Small intestine (tissue), 7 donors: Measurements from ENCODE around the gene HERC3. TPM values are rescaled to one million over a fixed set of nuclear protein-coding genes. Genes with fewer than 3 reads are reported as not detected.

Experiments used
- DNase-seq, 2 donors: peaks; one replicate each; pipeline versions ENCODE4 v3.0.0 to v3.0.0-alpha.2; 2013
- FAIRE-seq: peaks from 2 replicates; lab custom pipeline; 2012; peaks lifted over from hg19 to GRCh38; lab: Jason Lieb, UNC
- H3K27ac ChIP-seq, 3 donors: one replicate each; pipeline ENCODE4 v1.5.1; 2013; ENCODE audit warnings: low read length in 2 of 3, mild to moderate bottlenecking in 2 of 3, control low read depth in 1 of 3, inconsistent platforms in 1 of 3, low read depth in 1 of 3, moderate library complexity in 1 of 3
- H3K27me3 ChIP-seq, 3 donors: one replicate each; pipeline ENCODE4 v1.6.1; 2013; ENCODE audit warnings: low read length in 3 of 3, inconsistent platforms in 1 of 3; ENCODE audit not compliant: control insufficient read depth in 3 of 3, insufficient read depth in 3 of 3
- H3K36me3 ChIP-seq, 3 donors: one replicate each; pipeline ENCODE4 v1.6.1; 2013; ENCODE audit warnings: low read length in 3 of 3, inconsistent platforms in 1 of 3, low read depth in 1 of 3, mild to moderate bottlenecking in 1 of 3, moderate library complexity in 1 of 3; ENCODE audit not compliant: control insufficient read depth in 3 of 3, insufficient read depth in 2 of 3
- H3K4me1 ChIP-seq, 3 donors: one replicate each; pipeline ENCODE4 v1.6.1; 2013; ENCODE audit warnings: low read length in 2 of 3, inconsistent platforms in 1 of 3, low read depth in 1 of 3, mild to moderate bottlenecking in 1 of 3, moderate library complexity in 1 of 3; ENCODE audit not compliant: control insufficient read depth in 3 of 3, insufficient read depth in 2 of 3
- H3K4me3 ChIP-seq, 3 donors: one replicate each; pipeline ENCODE4 v1.5.1; 2013; ENCODE audit warnings: low read length in 3 of 3, control low read depth in 1 of 3, inconsistent platforms in 1 of 3, low read depth in 1 of 3, mild to moderate bottlenecking in 1 of 3, moderate library complexity in 1 of 3
- H3K9me3 ChIP-seq, 2 donors: one replicate each; pipeline ENCODE4 v1.6.1; 2013; ENCODE audit warnings: low read depth in 1 of 2, low read length in 1 of 2; ENCODE audit not compliant: control insufficient read depth in 2 of 2, insufficient read depth in 1 of 2
- WGBS, 3 donors: extraction: QIAGEN DNeasy Blood & Tissue Kit; methylation state at CpG; one replicate each; pipeline ENCODE4 v1.1.7; 2013; 5-methylcytosine and 5-hydroxymethylcytosine counted together
- polyA plus RNA-seq, 4 donors: library from polyadenylated mRNA; stranded (reverse) in 3 of 4; unstranded in 1 of 4; fragments of 200-250 nt in 3 of 4; fragments of 120-200 nt in 1 of 4; gene quantifications; one replicate each; pipeline versions ENCODE4 v1.2.1 to v1.2.3, GENCODE V29; 2013
- donor health status: healthy with polysubstance abuse.
- donor health status: control.
- donor health status: control.
- donor health status: Bipolar disorder and iron deficiency.
- donor health status: healthy.

HERC3 gene
- polyA plus RNA-seq, 4 donors, result 6.6 to 17.2 (median 10.6) TPM

- Histone ChIP-seq H3K27me3 (no peaks in the 10 kb centered on the region), H3K9me3 (no peaks in the 10 kb centered on the region), H3K36me3 (peaks cover 16 to 55% (median 37%) of the 10 kb centered on the region in 3 donors), H3K27ac (no peak overlapping the region), H3K4me3 (no peak overlapping the region), H3K4me1 (no peaks in the 10 kb centered on the region)
- FAIRE-seq (no peak), DNase-seq (no peak)
- WGBS, 3 donors, result 90 to 94% (median 92%) methylated on average over 5 of the region's 5 CpGs
These were observed 138.5 kb downstream of the HERC3 start for GRCh38 chr4:88730811-88731210.

- no peak for DNase-seq
- peaks cover 16 to 52% (median 37%) of the 10 kb centered on the region in 3 donors for H3K36me3 ChIP-seq
- H3K4me3 ChIP-seq, result no peak overlapping the region
- H3K9me3 ChIP-seq, result no peaks in the 10 kb centered on the region
- 87 to 97% (median 94%) methylated on average over 4 of the region's 4 CpGs for WGBS, 3 donors
- no peak overlapping the region for H3K27ac ChIP-seq
- no peaks in the 10 kb centered on the region for H3K4me1 ChIP-seq
- H3K27me3 ChIP-seq, result no peaks in the 10 kb centered on the region
- FAIRE-seq, result no peak
These were observed 139.1 kb downstream of the HERC3 start for GRCh38 chr4:88731381-88731780.

GRCh38 chr4:88732714-88733368 lies 140.6 kb downstream of the HERC3 start:
- H3K4me1 ChIP-seq, result peaks cover 0 to 4% (median 4%) of the 10 kb centered on the region in 3 donors
- DNase-seq (no peak), FAIRE-seq (no peak)
- no peaks in the 10 kb centered on the region for H3K9me3 ChIP-seq
- H3K27me3 ChIP-seq, result no peaks in the 10 kb centered on the region
- peaks cover 16 to 51% (median 33%) of the 10 kb centered on the region in 3 donors for H3K36me3 ChIP-seq
- WGBS, 3 donors, result 79 to 92% (median 80%) methylated on average over 5 of the region's 5 CpGs
- no peak overlapping the region for H3K27ac ChIP-seq
- H3K4me3 ChIP-seq, result no peak overlapping the region

- Histone ChIP-seq H3K9me3 (no peaks in the 10 kb centered on the region), H3K27ac (no peak overlapping the region), H3K4me1 (peaks cover 0 to 17% (median 4%) of the 10 kb centered on the region in 3 donors), H3K4me3 (no peak overlapping the region), H3K27me3 (no peaks in the 10 kb centered on the region), H3K36me3 (peaks cover 18 to 49% (median 30%) of the 10 kb centered on the region in 3 donors)
- 78 to 97% (median 80%) methylated on average over 3 of the region's 3 CpGs for WGBS, 3 donors
- DNase-seq (no peak), FAIRE-seq (no peak)
These were observed 142.2 kb downstream of the HERC3 start for GRCh38 chr4:88734403-88734949.

GRCh38 chr4:88735564-88735963 lies 143.3 kb downstream of the HERC3 start:
- WGBS, 3 donors, result 95 to 100% (median 97%) methylated on average over 1 of the region's 1 CpG
- H3K27ac ChIP-seq, result no peak overlapping the region
- no peaks in the 10 kb centered on the region for H3K27me3 ChIP-seq
- peaks cover 11 to 46% (median 29%) of the 10 kb centered on the region in 3 donors for H3K36me3 ChIP-seq
- peaks cover 0 to 17% (median 4%) of the 10 kb centered on the region in 3 donors for H3K4me1 ChIP-seq
- H3K9me3 ChIP-seq, result no peaks in the 10 kb centered on the region
- FAIRE-seq (no peak), DNase-seq (no peak)
- no peak overlapping the region for H3K4me3 ChIP-seq

GRCh38 chr4:88736264-88736663 lies 144.0 kb downstream of the HERC3 start:
- Histone ChIP-seq H3K27me3 (no peaks in the 10 kb centered on the region), H3K27ac (no peak overlapping the region), H3K4me3 (no peak overlapping the region), H3K36me3 (peaks cover 7 to 39% (median 24%) of the 10 kb centered on the region in 3 donors), H3K4me1 (peaks cover 0 to 17% (median 4%) of the 10 kb centered on the region in 3 donors), H3K9me3 (no peaks in the 10 kb centered on the region)
- FAIRE-seq (no peak), DNase-seq (no peak)
- WGBS, 3 donors, result 86 to 95% (median 89%) methylated on average over 3 of the region's 3 CpGs

GRCh38 chr4:88737307-88737941 lies 145.1 kb downstream of the HERC3 start:
- Histone ChIP-seq H3K4me3 (no peak overlapping the region), H3K9me3 (no peaks in the 10 kb centered on the region), H3K4me1 (peaks cover 0 to 17% (median 4%) of the 10 kb centered on the region in 3 donors), H3K27ac (peak overlapping the region in 2 of 3 donors; percentile 32 to 43), H3K36me3 (peaks cover 4 to 39% (median 23%) of the 10 kb centered on the region in 3 donors), H3K27me3 (no peaks in the 10 kb centered on the region)
- FAIRE-seq, result no peak
- WGBS, 3 donors, result 18 to 37% (median 28%) methylated on average over 14 of the region's 14 CpGs
- peak; percentile 41 to 67 for DNase-seq

- peaks cover 4 to 36% (median 23%) of the 10 kb centered on the region in 3 donors for H3K36me3 ChIP-seq
- H3K27ac ChIP-seq, result peak overlapping the region in 1 of 3 donors; percentile 43
- FAIRE-seq, result no peak
These were observed 145.9 kb downstream of the HERC3 start for GRCh38 chr4:88738180-88738579.

More at GRCh38 chr4:88738180-88738579, 145.9 kb downstream of the HERC3 start:
- Histone ChIP-seq H3K27me3 (no peaks in the 10 kb centered on the region), H3K9me3 (no peaks in the 10 kb centered on the region), H3K4me3 (no peak overlapping the region), H3K4me1 (peaks cover 0 to 17% (median 4%) of the 10 kb centered on the region in 3 donors)
- WGBS, 3 donors, result 74 to 82% (median 78%) methylated on average over 4 of the region's 4 CpGs
- no peak for DNase-seq
